HK-2 (cell line): ENCODE results near the gene MARS1.
A peak's percentile ranks its signal among the peaks of the same experiment; 100 is the strongest.
"Not testable (repeated sequence)": the region's sequence is repeated elsewhere in the genome, so short reads cannot be mapped to it uniquely, and the experiment has no call there.

Source experiments
- DNase-seq: peaks from one replicate; pipeline ENCODE4 v3.0.0-alpha.2; 2018; ENCODE audit not compliant: unreplicated experiment

The MARS1 gene

DNA sequence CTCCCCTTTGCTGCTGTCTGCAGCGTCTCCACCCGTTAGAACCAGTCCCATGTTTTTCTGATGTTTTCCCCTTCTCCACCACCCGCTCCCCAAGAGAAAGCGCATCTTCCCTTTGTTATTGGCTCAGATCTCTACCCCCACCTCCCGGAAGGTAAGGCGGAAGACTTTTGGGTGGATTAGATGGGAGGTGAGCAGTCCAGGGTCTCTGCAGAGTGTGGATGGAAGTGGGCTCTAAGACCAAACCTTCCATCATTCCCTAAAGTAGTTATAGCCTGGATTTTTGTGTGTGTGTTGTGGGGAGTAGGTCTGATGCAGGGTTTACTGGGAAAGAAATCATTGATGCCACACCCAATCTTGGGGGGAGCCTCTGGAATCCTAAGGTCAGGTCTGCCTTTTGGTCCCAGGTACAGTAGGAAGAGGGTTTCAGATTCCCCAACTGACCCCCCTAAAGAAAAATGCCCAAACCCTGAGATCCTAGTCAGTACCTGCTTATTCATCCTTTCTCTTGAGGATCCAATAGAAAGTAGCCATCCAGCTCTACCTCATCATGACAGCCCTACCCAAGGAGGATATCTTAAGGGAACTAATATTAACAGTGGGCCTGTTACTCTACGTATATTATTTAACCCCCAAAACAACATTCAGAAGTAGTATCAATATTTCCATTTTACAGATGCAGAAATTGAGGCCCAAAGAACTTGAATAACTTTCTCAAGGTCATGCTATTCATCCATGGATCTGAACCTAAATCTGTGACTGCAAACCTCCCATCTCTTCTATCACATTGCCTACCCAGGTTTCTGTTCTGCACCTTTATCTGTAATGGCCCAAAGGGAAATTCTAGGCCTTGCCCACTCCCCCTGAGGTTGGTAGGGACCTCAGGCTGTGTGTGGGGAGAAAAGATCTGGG, 63.0 kb downstream of the MARS1 start:
- no peak for DNase-seq

GRCh38 chr12:57551637-57552305, 63.9 kb downstream of the MARS1 start:
- DNase-seq = no peak

DNA sequence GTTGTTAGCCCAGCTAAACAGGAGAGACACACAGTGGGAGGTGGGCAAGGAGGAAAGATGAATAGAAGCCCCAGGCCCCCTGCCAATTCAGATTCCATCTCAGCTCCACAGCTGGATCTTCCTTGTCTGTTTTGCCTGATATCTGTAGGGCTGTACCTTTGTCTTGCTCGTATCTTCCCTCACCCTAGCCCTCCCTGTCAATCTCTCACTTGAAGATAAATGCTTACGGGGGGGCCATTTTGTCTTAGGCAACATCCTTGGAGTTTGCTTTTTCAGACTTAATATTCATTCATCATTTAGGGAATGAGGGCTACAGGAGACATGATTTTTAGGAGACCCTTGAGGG, 64.4 kb downstream of the MARS1 start:
- DNase-seq = no peak

- peak; percentile 20 for DNase-seq
Measured at GRCh38 chr12:57552835-57553313, 65.0 kb downstream of the MARS1 start.

GRCh38 chr12:57553343-57554202, 65.7 kb downstream of the MARS1 start:
- DNase-seq = no peak

DNA sequence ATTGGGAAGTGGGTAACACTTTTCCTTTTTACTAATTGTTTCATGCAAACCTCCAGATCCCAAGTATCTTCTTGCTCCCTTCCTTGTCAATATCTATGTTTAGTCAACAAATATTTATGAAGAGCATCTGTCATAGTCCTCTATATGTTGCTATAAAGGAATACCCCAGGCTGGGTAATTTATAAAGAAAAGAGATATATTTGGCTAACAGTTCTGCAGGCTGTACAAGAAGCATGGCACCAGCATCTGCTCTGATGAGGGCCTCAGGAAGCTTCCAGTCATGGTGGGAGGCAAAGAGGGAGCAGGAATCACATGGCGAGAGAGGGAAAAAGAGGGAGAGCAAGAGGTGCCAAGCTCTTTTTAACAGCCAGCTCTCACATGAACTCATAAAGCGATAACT, 66.6 kb downstream of the MARS1 start:
- no peak for DNase-seq

GRCh38 chr12:57554897-57555296, 67.0 kb downstream of the MARS1 start:
- no peak for DNase-seq

GRCh38 chr12:57558864-57559263, 71.0 kb downstream of the MARS1 start:
- no peak for DNase-seq

DNA sequence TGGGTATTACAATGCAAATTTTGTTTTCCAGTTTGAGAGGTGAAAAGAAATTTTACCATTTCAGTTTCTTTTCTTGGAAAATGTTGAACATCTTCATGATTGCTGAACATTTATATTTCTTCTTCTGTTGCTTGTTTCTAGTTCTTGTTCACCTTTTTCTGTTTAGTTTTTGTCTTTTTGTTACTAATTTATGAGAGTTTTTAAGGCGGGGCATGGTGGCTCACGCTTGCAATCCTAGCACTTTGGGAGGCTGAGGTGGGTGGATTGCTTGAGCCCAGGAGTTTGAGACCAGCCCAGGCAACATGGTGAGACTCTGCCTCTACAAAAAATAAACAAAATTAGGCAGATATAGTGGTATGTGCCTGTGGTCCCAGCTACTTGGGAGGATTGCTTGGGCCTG, 72.6 kb downstream of the MARS1 start:
- DNase-seq = no peak

DNA sequence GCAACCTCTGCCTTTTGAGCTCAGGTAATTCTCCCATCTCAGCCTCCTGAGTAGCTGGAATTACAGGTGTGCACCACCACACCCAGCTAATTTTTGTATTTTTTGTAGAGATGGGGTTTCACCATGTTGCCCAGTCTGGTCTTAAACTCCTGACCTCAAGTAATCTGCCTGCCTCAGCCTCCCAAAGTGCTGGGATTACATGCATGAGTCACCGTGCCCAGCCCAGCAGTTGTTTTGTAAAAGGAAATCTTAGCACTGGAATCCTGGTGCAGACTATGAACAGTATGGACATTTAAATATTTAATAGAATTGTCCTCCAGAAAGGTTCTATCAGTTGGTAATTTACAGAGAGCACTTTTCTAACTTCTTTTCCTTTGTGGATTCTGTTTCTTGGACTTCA, 73.2 kb downstream of the MARS1 start:
- not testable (repeated sequence) for DNase-seq

- no peak for DNase-seq
Measured at GRCh38 chr12:57563358-57563757, 75.5 kb downstream of the MARS1 start.

DNA sequence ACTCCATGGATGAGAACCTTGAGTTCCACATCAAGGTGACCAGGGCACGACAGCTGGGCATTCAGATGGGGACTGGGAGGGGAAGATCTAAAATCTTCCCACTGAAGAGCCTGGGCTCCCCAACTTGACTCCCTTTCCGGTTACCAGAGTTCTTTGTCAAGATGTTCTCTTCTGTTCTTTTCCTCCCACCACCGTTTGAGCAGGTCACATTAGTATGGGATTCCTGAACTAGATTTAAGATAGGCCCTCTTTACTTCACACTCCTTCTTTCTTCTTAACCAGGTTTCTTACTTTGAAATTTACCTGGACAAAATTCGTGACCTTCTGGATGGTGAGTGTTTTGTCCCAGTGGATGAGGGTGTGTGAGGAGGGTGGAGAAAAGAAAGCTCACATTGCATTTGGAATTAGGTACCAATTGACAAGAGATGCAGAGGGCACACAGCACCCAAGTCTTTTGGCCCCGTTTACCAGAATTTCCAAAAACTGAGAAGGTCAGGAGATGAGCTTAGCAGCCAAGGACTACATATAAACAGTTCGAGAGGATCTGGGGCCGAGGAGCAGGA, 76.4 kb downstream of the MARS1 start:
- DNase-seq = no peak
